Measurements from ENCODE around the gene RASGRP3. TPM values are rescaled to one million over a fixed set of nuclear protein-coding genes. Genes with fewer than 3 reads are reported as not detected.

Gene RASGRP3
- total RNA-seq, 4 donors from 2014 or later, result 2.6 to 42.7 (median 8.6) TPM

DNA sequence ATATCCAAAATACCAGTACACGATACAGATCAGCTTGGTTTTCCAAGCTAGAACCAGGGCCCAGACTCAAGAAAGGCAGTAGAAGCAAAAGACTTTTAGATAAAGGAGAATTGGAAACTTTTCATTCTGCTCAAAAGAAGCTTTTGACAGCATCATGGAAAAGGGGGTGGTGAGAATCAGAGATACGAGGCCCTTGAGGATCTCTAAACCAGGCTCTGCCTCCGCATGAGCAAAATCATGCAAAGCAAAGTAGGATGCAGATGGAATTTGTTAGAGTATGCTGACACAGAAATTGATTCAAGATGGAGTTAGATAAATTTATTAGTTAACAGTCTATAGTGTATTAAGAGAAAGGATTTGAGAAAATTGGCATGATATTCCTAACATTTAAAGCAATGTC is 82.9 kb downstream of the RASGRP3 start:
- no peaks in the 10 kb centered on the region for H3K9me3 ChIP-seq
- H3K4me1 ChIP-seq, result peaks cover 0 to 5% of the 10 kb centered on the region in 2 donors
- H3K27ac ChIP-seq, result no peak overlapping the region
- no peak for DNase-seq
- no peaks in the 10 kb centered on the region for H3K27me3 ChIP-seq
- no peak overlapping the region for H3K4me3 ChIP-seq
- intact Hi-C loops (cut with DNase I; ENCODE audit: low total_unique reads), result no loop called here
- TF ChIP-seq, protein P1, sequence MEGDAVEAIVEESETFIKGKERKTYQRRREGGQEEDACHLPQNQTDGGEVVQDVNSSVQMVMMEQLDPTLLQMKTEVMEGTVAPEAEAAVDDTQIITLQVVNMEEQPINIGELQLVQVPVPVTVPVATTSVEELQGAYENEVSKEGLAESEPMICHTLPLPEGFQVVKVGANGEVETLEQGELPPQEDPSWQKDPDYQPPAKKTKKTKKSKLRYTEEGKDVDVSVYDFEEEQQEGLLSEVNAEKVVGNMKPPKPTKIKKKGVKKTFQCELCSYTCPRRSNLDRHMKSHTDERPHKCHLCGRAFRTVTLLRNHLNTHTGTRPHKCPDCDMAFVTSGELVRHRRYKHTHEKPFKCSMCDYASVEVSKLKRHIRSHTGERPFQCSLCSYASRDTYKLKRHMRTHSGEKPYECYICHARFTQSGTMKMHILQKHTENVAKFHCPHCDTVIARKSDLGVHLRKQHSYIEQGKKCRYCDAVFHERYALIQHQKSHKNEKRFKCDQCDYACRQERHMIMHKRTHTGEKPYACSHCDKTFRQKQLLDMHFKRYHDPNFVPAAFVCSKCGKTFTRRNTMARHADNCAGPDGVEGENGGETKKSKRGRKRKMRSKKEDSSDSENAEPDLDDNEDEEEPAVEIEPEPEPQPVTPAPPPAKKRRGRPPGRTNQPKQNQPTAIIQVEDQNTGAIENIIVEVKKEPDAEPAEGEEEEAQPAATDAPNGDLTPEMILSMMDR (IDR thresholded peaks at IDR 0.05), result no peak
- no peak for TF ChIP-seq POLR2A (IDR thresholded peaks at IDR 0.05)
- no peaks in the 10 kb centered on the region for H3K36me3 ChIP-seq

DNA sequence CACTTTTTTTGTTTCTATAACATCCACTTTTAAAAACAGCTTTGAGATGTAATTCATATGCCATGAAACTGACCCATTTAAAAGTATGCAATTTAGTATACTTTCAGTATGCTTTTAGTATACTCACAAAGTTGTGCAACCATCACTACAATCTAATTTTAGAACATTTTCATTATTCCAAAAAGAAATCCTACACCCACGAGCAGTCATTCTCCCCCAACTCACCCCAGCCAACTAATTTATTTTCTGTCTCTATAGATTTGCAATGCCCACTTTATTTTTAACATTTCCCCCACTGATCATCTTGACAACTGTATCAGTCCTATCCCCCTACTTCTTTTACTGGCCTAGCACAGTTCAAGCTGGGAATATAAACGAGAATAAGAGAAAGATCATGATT is 83.6 kb downstream of the RASGRP3 start:
- Histone ChIP-seq H3K4me1 (peaks cover 0 to 2% of the 10 kb centered on the region in 2 donors), H3K4me3 (no peak overlapping the region), H3K9me3 (no peaks in the 10 kb centered on the region), H3K36me3 (no peaks in the 10 kb centered on the region), H3K27me3 (no peaks in the 10 kb centered on the region), H3K27ac (no peak overlapping the region)
- no peak for TF ChIP-seq POLR2A (IDR thresholded peaks at IDR 0.05)
- TF ChIP-seq, protein P1 (IDR thresholded peaks at IDR 0.05), result no peak
- DNase-seq, result no peak
- intact Hi-C loops (cut with DNase I; ENCODE audit: low total_unique reads), result no loop called here

DNA sequence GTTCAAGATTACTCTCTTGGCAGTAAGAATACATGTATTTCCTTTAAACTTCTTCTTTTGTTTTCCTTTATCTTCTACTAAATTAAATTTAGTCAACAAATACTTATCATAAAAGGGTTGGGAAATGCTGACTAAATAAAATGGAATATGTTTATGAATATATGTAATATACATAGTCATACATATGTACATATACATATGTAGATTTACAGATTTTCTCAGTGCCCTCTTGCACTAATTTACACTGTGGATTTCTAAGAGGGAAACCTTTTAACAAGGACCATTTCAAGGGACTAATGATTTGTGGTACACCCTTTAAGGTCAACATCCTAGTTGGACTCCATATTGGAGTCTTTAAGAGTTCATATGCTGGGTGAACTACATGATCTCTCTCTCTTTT is 85.4 kb downstream of the RASGRP3 start:
- H3K4me1 ChIP-seq, result no peaks in the 10 kb centered on the region
- TF ChIP-seq, protein P1 (IDR thresholded peaks at IDR 0.05), result no peak
- no peak for TF ChIP-seq POLR2A (IDR thresholded peaks at IDR 0.05)
- no peak overlapping the region for H3K27ac ChIP-seq
- no peaks in the 10 kb centered on the region for H3K9me3 ChIP-seq
- intact Hi-C loops (cut with DNase I; ENCODE audit: low total_unique reads), result no loop called here
- no peak for DNase-seq
- H3K4me3 ChIP-seq, result no peak overlapping the region
- H3K36me3 ChIP-seq, result no peaks in the 10 kb centered on the region
- no peaks in the 10 kb centered on the region for H3K27me3 ChIP-seq

DNA sequence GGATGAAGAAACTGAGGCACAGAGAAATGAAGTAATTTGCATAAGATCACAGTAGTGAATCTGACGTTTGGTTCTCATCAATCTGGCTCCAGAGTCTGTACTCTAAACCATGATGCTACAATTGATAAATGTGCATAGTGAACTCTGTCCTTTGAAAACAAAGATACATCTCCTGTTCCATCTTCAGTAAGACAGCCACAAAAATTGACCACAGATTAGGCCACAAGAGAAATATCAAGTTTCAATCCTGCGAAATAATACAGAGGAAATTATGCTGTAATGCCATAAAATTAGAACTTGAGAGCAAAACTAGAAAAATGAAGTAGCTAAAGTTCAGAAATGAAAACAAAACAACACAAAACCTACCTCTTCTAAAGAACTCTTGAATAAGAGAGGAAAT is 94.2 kb downstream of the RASGRP3 start:
- no peak for DNase-seq
- Histone ChIP-seq H3K4me1 (no peaks in the 10 kb centered on the region), H3K27ac (no peak overlapping the region), H3K9me3 (no peaks in the 10 kb centered on the region), H3K4me3 (no peak overlapping the region), H3K36me3 (no peaks in the 10 kb centered on the region), H3K27me3 (no peaks in the 10 kb centered on the region)
- intact Hi-C loops (cut with DNase I; ENCODE audit: low total_unique reads), result no loop called here
- TF ChIP-seq POLR2A (IDR thresholded peaks at IDR 0.05), result no peak
- TF ChIP-seq, protein P1 (IDR thresholded peaks at IDR 0.05), result no peak

DNA sequence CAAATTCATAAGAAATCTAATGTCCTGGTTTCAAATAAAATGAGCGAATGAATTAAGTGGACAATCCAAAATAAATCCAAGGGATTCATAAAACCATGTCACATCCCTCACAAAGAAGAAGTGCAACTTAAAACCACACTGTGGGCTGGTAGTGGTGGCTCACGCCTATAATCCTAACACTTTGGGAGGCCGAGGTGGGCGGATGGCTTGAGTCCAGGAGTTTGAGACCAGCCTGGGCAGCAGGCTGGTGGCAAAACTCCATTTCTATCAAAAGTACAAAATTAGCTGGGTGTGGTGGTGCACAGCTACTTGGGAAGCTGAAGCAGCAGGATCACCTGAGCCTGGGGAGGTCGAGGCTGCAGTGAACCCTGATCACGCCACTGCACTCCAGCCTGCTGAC is 97.2 kb downstream of the RASGRP3 start:
- Histone ChIP-seq H3K36me3 (no peaks in the 10 kb centered on the region), H3K27me3 (no peaks in the 10 kb centered on the region), H3K27ac (no peak overlapping the region), H3K4me3 (no peak overlapping the region), H3K4me1 (no peaks in the 10 kb centered on the region), H3K9me3 (no peaks in the 10 kb centered on the region)
- TF ChIP-seq, protein P1 (IDR thresholded peaks at IDR 0.05), result no peak
- no peak for TF ChIP-seq POLR2A (IDR thresholded peaks at IDR 0.05)
- intact Hi-C loops (cut with DNase I; ENCODE audit: low total_unique reads), result no loop called here
- no peak for DNase-seq

Data from uterus (tissue), 4 donors.